ENCODE data around the gene RAPGEF2.

RAPGEF2 gene

GRCh38 chr4:159126716-159127115, 23.8 kb downstream of the RAPGEF2 start:
- DNase-seq (ENCODE audit: insufficient read length, low spot score) (no peak), FAIRE-seq (no peak)
- no peak for TF ChIP-seq CTCF (IDR thresholded peaks at IDR 0.05; ENCODE audit: insufficient read depth, missing control alignments)

- DNase-seq (ENCODE audit: insufficient read length, low spot score) (no peak), FAIRE-seq (peak; percentile 38)
- TF ChIP-seq CTCF (IDR thresholded peaks at IDR 0.05; ENCODE audit: insufficient read depth, missing control alignments): no peak
Measured at GRCh38 chr4:159127745-159128518, 25.1 kb downstream of the RAPGEF2 start.

GRCh38 chr4:159129814-159130550, 27.1 kb downstream of the RAPGEF2 start:
- FAIRE-seq (no peak), DNase-seq (ENCODE audit: insufficient read length, low spot score) (no peak)
- no peak for TF ChIP-seq CTCF (IDR thresholded peaks at IDR 0.05; ENCODE audit: insufficient read depth, missing control alignments)

- DNase-seq (ENCODE audit: insufficient read length, low spot score) (no peak), FAIRE-seq (no peak)
- no peak for TF ChIP-seq CTCF (IDR thresholded peaks at IDR 0.05; ENCODE audit: insufficient read depth, missing control alignments)
Measured at GRCh38 chr4:159131564-159131963, 28.7 kb downstream of the RAPGEF2 start.

- no peak for FAIRE-seq
- TF ChIP-seq CTCF (IDR thresholded peaks at IDR 0.05; ENCODE audit: insufficient read depth, missing control alignments): no peak
- DNase-seq (ENCODE audit: insufficient read length, low spot score): no peak
Measured at GRCh38 chr4:159134429-159134828, 31.6 kb downstream of the RAPGEF2 start.

GRCh38 chr4:159137176-159137575, 34.3 kb downstream of the RAPGEF2 start:
- FAIRE-seq: no peak
- TF ChIP-seq CTCF (IDR thresholded peaks at IDR 0.05; ENCODE audit: insufficient read depth, missing control alignments): no peak
- no peak for DNase-seq (ENCODE audit: insufficient read length, low spot score)

- TF ChIP-seq CTCF (IDR thresholded peaks at IDR 0.05; ENCODE audit: insufficient read depth, missing control alignments): no peak
- FAIRE-seq (no peak), DNase-seq (ENCODE audit: insufficient read length, low spot score) (no peak)
Measured at GRCh38 chr4:159138436-159138835, 35.6 kb downstream of the RAPGEF2 start.

All from D721Med (cell line).